Loucy (cell line): ENCODE measurements around the gene MACC1.

ENCODE experiments used
- EZH2phosphoT487 ChIP-seq: fragments of 200-600 bp; IDR thresholded peaks from 2 replicates; pipeline ENCODE4 v1.6.1; 2018; ENCODE audit warnings: antibody characterized with exemption, mild to moderate bottlenecking, moderate library complexity, borderline replicate concordance
- TF ChIP-seq, protein P1 (sequence below): fragments of 200-600 bp; sonication (generic); conservative IDR thresholded peaks from 2 replicates; pipeline ENCODE4 v1.5.1; 2014; ENCODE audit warnings: mild to moderate bottlenecking, antibody characterized with exemption, low read length

DNA sequence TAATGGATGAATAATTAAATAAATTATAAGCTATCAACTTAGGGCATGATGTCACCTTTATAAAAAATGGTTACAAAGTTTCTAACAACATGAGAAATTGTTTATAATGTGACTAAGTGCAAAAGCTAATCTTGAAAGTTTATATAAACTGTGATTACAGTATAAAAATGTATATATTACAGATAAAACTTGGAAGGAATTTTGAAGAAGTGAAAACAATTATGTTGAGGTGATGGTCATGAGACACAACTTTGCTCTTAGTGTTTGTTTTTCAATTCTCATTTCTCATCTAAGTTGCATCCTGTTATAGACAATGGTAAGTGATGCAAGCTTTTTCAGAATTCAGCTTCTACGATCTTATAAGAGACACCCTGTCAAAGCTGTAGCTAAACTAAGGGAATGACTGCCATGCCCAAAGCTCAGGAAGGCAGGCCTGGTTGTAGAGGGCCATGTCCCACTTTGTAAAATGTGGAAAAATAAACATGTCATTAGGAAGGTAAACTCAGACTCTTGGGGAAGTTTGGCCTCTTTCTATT lies 23.9 kb downstream of the MACC1 start:
- TF ChIP-seq, protein P1, sequence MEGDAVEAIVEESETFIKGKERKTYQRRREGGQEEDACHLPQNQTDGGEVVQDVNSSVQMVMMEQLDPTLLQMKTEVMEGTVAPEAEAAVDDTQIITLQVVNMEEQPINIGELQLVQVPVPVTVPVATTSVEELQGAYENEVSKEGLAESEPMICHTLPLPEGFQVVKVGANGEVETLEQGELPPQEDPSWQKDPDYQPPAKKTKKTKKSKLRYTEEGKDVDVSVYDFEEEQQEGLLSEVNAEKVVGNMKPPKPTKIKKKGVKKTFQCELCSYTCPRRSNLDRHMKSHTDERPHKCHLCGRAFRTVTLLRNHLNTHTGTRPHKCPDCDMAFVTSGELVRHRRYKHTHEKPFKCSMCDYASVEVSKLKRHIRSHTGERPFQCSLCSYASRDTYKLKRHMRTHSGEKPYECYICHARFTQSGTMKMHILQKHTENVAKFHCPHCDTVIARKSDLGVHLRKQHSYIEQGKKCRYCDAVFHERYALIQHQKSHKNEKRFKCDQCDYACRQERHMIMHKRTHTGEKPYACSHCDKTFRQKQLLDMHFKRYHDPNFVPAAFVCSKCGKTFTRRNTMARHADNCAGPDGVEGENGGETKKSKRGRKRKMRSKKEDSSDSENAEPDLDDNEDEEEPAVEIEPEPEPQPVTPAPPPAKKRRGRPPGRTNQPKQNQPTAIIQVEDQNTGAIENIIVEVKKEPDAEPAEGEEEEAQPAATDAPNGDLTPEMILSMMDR: no peak
- TF ChIP-seq EZH2phosphoT487: no peak
